HepG2 (cell line): Measurements from ENCODE around the gene METTL22. TPM values are rescaled to one million over a fixed set of nuclear protein-coding genes. Genes with fewer than 3 reads are reported as not detected.
A peak's percentile ranks its signal among the peaks of the same experiment; 100 is the strongest.

ENCODE experiments used
- CBX1 ChIP-seq: IDR thresholded peaks from one replicate; pipeline ENCODE4 v1.6.1; 2016; ENCODE audit warnings: antibody characterized with exemption, low read depth
- HMGA1 ChIP-seq: sonication (generic); formaldehyde crosslinking; conservative IDR thresholded peaks from 2 replicates; pipeline ENCODE4 v1.4.0; 2020; ENCODE audit warnings: missing genetic modification reagents
- KLF11 ChIP-seq: IDR thresholded peaks from 2 replicates; pipeline ENCODE4 v1.6.1; 2016; ENCODE audit warnings: missing compliant biosample characterization
- KLF16 ChIP-seq, 2 experiments: sonication (generic) in 1 of 2; formaldehyde crosslinking in 1 of 2; IDR thresholded peaks; 2 replicates each; pipeline versions ENCODE4 v1.6.1 to v1.8.0; 2016 to 2023; ENCODE audit warnings: missing genetic modification reagents in 2 of 2, missing compliant biosample characterization in 1 of 2
- PHB2 ChIP-seq: fragments of 450-650 bp; IDR thresholded peaks from 2 replicates; pipeline ENCODE4 v1.6.1; 2018; ENCODE audit not compliant: partially characterized antibody
- REL ChIP-seq: sonication (generic); formaldehyde crosslinking; conservative IDR thresholded peaks from 2 replicates; pipeline ENCODE4 v1.8.0; 2022; ENCODE audit warnings: mild to moderate bottlenecking, missing genetic modification reagents, moderate library complexity
- SRY ChIP-seq: sonication (generic); formaldehyde crosslinking; IDR thresholded peaks from 2 replicates; pipeline ENCODE4 v1.8.0; 2022; ENCODE audit warnings: mild to moderate bottlenecking, missing genetic modification reagents
- ZFP41 ChIP-seq: sonication (generic); formaldehyde crosslinking; IDR thresholded peaks from 2 replicates; pipeline ENCODE4 v1.4.0; 2020; ENCODE audit warnings: mild to moderate bottlenecking, missing genetic modification reagents, borderline replicate concordance
- ZMAT5 ChIP-seq: sonication (generic); formaldehyde crosslinking; IDR thresholded peaks from 2 replicates; pipeline ENCODE4 v1.5.0; 2020; ENCODE audit warnings: mild to moderate bottlenecking, low read depth, missing genetic modification reagents, borderline replicate concordance
- ZNF281 ChIP-seq: sonication (generic); formaldehyde crosslinking; IDR thresholded peaks from 2 replicates; pipeline ENCODE4 v1.4.0; 2020; ENCODE audit warnings: missing genetic modification reagents, borderline replicate concordance
- ZNF318 ChIP-seq: sonication (generic); formaldehyde crosslinking; IDR thresholded peaks from 2 replicates; pipeline ENCODE4 v1.4.0; 2020; ENCODE audit warnings: mild to moderate bottlenecking, missing genetic modification reagents
- ZNF510 ChIP-seq: sonication (generic); formaldehyde crosslinking; IDR thresholded peaks from 2 replicates; pipeline ENCODE4 v1.4.0; 2020; ENCODE audit warnings: low read depth, mild to moderate bottlenecking, missing genetic modification reagents
- ZNF792 ChIP-seq: IDR thresholded peaks from 2 replicates; pipeline ENCODE4 v1.6.1; 2016
- ZNF879 ChIP-seq: sonication (generic); formaldehyde crosslinking; IDR thresholded peaks from 2 replicates; pipeline ENCODE4 v1.8.1; 2023; ENCODE audit warnings: missing genetic modification reagents
- polyA plus RNA-seq, 8 experiments: library from polyadenylated mRNA; depleted of rRNA in 3 of 8; stranded (reverse) in 7 of 8; unstranded in 1 of 8; fragments of >200 nt; fragmentation: Illumina TruSeq in 4 of 8; extraction: Trizol in 4 of 8; gene quantifications; 2 replicates each; pipeline versions ENCODE4 v1.2.1 to v1.2.3, GENCODE V29; 2011 to 2016; ENCODE audit warnings: low read depth in 4 of 8, missing spikeins in 1 of 8, mixed read lengths in 1 of 8; ENCODE audit not compliant: insufficient read depth in 1 of 8
- total RNA-seq, 5 experiments: library from RNA; depleted of rRNA; stranded (reverse); fragments of >200 nt; fragmentation: Illumina TruSeq; extraction: Trizol; gene quantifications; 2 replicates each; pipeline ENCODE4 v1.2.3, GENCODE V29; 2016; ENCODE audit warnings: low read depth in 1 of 5

The METTL22 gene
- total and polyA plus RNA-seq, 2 of the 13 experiments (the other 11 are each of a cell fraction or from before 2014, with no cell fraction given): 36.2 to 94.8 TPM

GRCh38 chr16:8660841-8661301 lies 39.4 kb downstream of the METTL22 start (continued):
- TF ChIP-seq REL (CRISPR knock-in tag) (no peak), HMGA1 (CRISPR knock-in tag) (no peak), ZNF318 (CRISPR knock-in tag) (no peak), ZNF281 (CRISPR knock-in tag) (no peak), ZMAT5 (CRISPR knock-in tag) (no peak), KLF16 (CRISPR knock-in tag; IDR thresholded peaks at IDR 0.05) (0 out of 4 replicates have a peak, but pooled peaks of 1 of the 2 experiments have one; percentile 44), PHB2 (no peak), SRY (CRISPR knock-in tag) (no peak), ZNF792 (CRISPR knock-in tag) (no peak), ZNF510 (no peak), KLF11 (no peak), ZNF879 (no peak), ZFP41 (no peak), CBX1 (no peak)
